ENCODE results near the gene NUDT3. TPM values are rescaled to one million over a fixed set of nuclear protein-coding genes. Genes with fewer than 3 reads are reported as not detected.
A peak's percentile ranks its signal among the peaks of the same experiment; 100 is the strongest.

Gene NUDT3
- total RNA-seq, 2 donors from 2014 or later = 36.6 to 53.6 TPM

DNA sequence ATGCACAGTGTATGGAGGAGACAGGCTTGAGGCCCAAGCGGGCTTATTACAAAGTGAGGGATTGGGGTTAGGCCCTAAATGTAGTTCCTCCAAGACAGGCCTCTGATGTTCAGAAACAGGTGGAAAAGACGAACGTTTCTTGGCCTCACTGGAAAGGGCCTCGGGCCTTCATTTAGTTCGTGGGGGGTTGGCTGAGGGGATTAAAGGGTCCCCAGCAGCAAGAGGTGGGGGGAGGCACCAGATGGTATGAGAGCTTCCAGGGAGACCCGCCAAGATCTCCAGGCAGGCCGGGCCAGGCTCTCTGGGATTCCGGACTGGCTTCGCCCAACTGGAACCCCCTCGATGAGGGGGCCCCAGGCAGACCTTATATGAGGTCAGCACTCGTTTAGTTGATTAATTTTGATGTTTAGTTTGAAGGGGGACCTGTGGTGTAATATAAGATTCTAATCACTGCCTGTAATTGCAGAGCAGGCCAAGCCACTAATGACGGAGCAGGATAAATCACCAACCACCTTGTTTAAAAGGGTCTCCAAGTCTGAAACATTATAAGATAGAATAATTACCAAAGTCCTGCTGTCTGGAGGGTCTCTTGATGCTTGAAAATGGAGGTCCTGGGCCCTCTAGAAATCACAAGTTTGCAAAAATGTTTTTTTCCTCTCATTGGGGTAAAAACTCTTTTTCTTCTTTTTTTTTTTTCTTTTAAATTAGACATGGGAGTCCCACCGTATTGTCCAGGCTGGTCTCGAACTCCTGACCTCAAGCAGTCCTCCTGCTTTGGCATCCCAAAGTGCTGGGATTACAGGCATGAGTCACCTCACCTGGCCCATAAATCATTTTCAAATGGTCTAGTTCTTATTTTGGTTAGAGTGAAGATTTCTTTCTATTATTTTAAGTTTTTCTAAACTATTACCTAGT is 153.6 kb downstream of the NUDT3 start:
- no peak for DNase-seq
- intact Hi-C loops (cut with DNase I) = loop anchor here in 1 of 2 donors (2.0 kb wide), 1 partner anchor 42 kb away; no protein-coding TSS in a partner anchor

GRCh38 chr6:34237722-34238584 is 154.5 kb downstream of the NUDT3 start:
- intact Hi-C loops (cut with DNase I) = loop anchor here in 1 of 2 donors (2.0 kb wide), 1 partner anchor 41 kb away; no protein-coding TSS in a partner anchor
- no peak for DNase-seq
- ATAC-seq = peak; percentile 7 to 14

More for the DNA sequence above, 153.6 kb downstream of the NUDT3 start:
- no peak for ATAC-seq

GRCh38 chr6:34237316-34237721 is 155.2 kb downstream of the NUDT3 start:
- no peak for DNase-seq
- intact Hi-C loops (cut with DNase I) = no loop called here
- peak; percentile 8 to 20 for ATAC-seq

GRCh38 chr6:34236443-34237315 is 155.8 kb downstream of the NUDT3 start, which contains the start of gene HMGA1:
Gene HMGA1, plus strand, starts transcription at chr6:34236873. Its CDS starts 3,908 bp downstream, at chr6:34240781.
- ATAC-seq (peak; percentile 89 to 90), DNase-seq (peak; percentile 91)
- intact Hi-C loops (cut with DNase I) = no loop called here

DNA sequence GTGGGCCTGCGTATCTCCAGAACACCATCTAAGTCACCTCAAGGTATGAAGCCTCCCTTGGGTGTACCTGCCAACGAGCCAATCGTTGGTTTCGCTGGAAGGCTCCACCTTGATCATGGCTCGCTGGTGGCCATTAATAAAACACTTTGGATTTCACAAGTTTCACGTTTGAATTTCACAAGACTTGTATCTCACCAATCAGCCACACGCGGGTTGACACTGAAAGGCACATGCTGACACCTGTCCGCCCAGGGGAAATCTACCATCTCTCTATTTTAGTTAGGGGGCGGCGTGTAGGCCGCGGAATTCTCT is 156.4 kb downstream of the NUDT3 start:
- DNase-seq = no peak
- intact Hi-C loops (cut with DNase I) = no loop called here
- ATAC-seq = peak; percentile 2 to 10

- intact Hi-C loops (cut with DNase I) = no loop called here
- DNase-seq = peak; percentile 65
- ATAC-seq = peak; percentile 23 to 57
These were observed 156.9 kb downstream of the NUDT3 start for GRCh38 chr6:34235307-34236130.

- no peak for ATAC-seq
- DNase-seq = no peak
- intact Hi-C loops (cut with DNase I) = no loop called here
These were observed 157.7 kb downstream of the NUDT3 start for GRCh38 chr6:34234667-34235306.

DNA sequence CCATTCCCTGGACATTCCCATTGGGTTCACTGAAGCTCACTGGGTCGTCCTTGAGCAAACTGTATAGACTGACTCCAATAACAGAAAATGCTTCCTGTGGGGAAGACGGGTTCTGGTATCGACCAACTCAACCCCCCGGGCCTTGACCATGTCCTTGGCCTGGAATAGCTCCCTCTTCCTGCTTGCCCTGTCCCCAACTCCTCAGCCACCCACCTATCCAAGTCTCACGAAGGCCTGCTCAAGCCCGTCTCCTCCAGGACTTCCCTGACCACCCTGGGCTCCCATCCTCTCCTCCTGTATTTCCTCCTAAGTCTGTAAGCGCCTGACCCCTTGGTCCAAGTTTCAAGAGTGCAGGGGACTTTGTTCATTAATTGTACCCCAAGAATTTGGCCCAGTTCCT is 158.6 kb downstream of the NUDT3 start:
- intact Hi-C loops (cut with DNase I) = no loop called here
- DNase-seq (no peak), ATAC-seq (no peak)

DNA sequence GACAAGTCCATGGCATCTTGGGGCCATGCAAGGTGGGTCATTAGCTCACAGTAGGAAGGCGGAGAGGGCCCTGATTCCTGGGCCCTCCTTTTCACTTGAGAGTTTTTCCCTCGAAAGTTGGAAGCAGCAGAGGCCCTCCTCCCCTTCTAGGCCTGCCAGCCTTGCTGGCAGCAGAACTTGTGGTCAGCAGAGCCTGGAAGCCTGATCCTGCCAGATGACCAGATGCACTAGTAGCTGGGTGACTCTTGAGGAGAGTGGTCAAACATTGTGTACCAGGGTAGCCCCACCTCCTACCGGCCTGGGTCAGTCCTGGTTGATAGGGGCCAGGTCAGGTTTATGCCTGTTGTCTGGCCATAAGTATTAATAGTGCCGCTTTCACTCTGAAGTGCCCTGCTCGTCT is 159.6 kb downstream of the NUDT3 start:
- intact Hi-C loops (cut with DNase I) = no loop called here
- DNase-seq (no peak), ATAC-seq (no peak)

GRCh38 chr6:34231566-34232336 is 160.7 kb downstream of the NUDT3 start:
- ATAC-seq = no peak
- intact Hi-C loops (cut with DNase I) = no loop called here
- no peak for DNase-seq

GRCh38 chr6:34230653-34231371 is 161.7 kb downstream of the NUDT3 start:
- ATAC-seq = no peak
- intact Hi-C loops (cut with DNase I) = no loop called here
- DNase-seq = no peak

DNA sequence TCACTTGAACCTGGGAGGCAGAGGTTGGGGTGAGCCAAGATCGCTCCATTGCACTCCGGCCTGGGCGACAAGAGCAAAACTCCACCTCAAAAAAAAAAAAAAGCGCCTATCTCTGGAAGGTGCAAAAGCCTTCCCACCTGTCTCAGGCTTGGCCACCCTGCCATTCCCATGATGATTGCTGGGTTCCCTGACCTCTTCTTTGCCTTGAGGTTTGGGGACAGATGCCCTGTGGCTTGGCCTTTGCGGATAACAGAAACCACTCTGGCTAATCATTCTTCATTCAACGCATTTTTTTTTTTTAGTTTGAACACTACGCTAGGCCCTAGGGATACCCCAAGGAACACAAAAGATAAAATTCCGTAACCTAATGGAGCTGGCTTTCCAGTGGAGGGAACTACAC is 162.6 kb downstream of the NUDT3 start:
- DNase-seq = no peak
- ATAC-seq = no peak
- intact Hi-C loops (cut with DNase I) = no loop called here

Measured in left cardiac atrium (tissue), 4 donors.